ENCODE results near the gene CELF1. TPM values are rescaled to one million over a fixed set of nuclear protein-coding genes. Genes with fewer than 3 reads are reported as not detected.

Gene CELF1
- total and polyA plus RNA-seq, 2 of the 13 experiments (the other 11 are each of a cell fraction or from before 2014, with no cell fraction given), result 69.0 to 80.1 TPM

- TF ChIP-seq ARID4A (CRISPR knock-in tag; IDR thresholded peaks at IDR 0.05; ENCODE audit: borderline replicate concordance), result peak; percentile 83
- TF ChIP-seq MAZ (IDR thresholded peaks at IDR 0.05; ENCODE audit: borderline replicate concordance, low read depth, low read length), result peak; percentile 29; the same call in 1 of the 2 replicates
- TF ChIP-seq MAZ (CRISPR knock-in tag; IDR thresholded peaks at IDR 0.05; ENCODE audit: low read depth), result no peak; the same call in 1 of the 2 replicates
- no peak for TF ChIP-seq ZNF572 (CRISPR knock-in tag; IDR thresholded peaks at IDR 0.05)
- TF ChIP-seq KLF6 (CRISPR knock-in tag; IDR thresholded peaks at IDR 0.05), result 0 out of 2 replicates have a peak, but pooled peaks have one; percentile 42
- no peak; the same call in 1 of the 2 replicates for TF ChIP-seq PRDM10 (CRISPR knock-in tag; IDR thresholded peaks at IDR 0.05; ENCODE audit: low read depth)
- TF ChIP-seq ZNF253 (CRISPR knock-in tag; IDR thresholded peaks at IDR 0.05; ENCODE audit: borderline replicate concordance), result no peak
- no peak for TF ChIP-seq ELK4 (CRISPR knock-in tag; IDR thresholded peaks at IDR 0.05; ENCODE audit: borderline replicate concordance)
- TF ChIP-seq NFE2L2 (IDR thresholded peaks at IDR 0.05; ENCODE audit: low read length), result no peak
- no peak for TF ChIP-seq SETDB1 (CRISPR knock-in tag; IDR thresholded peaks at IDR 0.05; ENCODE audit: borderline replicate concordance)
- no peak for TF ChIP-seq EHMT2 (IDR thresholded peaks at IDR 0.05; ENCODE audit: borderline replicate concordance, low read depth, low read length)
- TF ChIP-seq BATF2 (CRISPR knock-in tag; IDR thresholded peaks at IDR 0.05), result no peak
- TF ChIP-seq, protein P1, sequence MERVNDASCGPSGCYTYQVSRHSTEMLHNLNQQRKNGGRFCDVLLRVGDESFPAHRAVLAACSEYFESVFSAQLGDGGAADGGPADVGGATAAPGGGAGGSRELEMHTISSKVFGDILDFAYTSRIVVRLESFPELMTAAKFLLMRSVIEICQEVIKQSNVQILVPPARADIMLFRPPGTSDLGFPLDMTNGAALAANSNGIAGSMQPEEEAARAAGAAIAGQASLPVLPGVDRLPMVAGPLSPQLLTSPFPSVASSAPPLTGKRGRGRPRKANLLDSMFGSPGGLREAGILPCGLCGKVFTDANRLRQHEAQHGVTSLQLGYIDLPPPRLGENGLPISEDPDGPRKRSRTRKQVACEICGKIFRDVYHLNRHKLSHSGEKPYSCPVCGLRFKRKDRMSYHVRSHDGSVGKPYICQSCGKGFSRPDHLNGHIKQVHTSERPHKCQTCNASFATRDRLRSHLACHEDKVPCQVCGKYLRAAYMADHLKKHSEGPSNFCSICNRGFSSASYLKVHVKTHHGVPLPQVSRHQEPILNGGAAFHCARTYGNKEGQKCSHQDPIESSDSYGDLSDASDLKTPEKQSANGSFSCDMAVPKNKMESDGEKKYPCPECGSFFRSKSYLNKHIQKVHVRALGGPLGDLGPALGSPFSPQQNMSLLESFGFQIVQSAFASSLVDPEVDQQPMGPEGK (CRISPR knock-in tag; IDR thresholded peaks at IDR 0.05), result no peak
- no peak for TF ChIP-seq FOXM1 (CRISPR knock-in tag; IDR thresholded peaks at IDR 0.05)
Measured at GRCh38 chr11:47426062-47426956, 126.6 kb downstream of the CELF1 start, which contains the start of gene PSMC3 (continued).
